NCI-H82 treated with DMSO at 0.1 percent for 48 hours (cell line): ENCODE measurements around the gene AHRR.

ENCODE experiments used
- DNase-seq: peaks from one replicate; lab custom pipeline; 2025; ENCODE audit not compliant: unreplicated experiment; lab: John Stamatoyannopoulos, UW

Gene AHRR

GRCh38 chr5:344668-345067 is 23.2 kb downstream of the AHRR start:
- no peak for DNase-seq

- DNase-seq = no peak
These were observed 24.1 kb downstream of the AHRR start for GRCh38 chr5:345404-346195.

GRCh38 chr5:346229-346935 is 24.9 kb downstream of the AHRR start:
- DNase-seq = no peak

- no peak for DNase-seq
These were observed 26.3 kb downstream of the AHRR start for GRCh38 chr5:347712-348284.

GRCh38 chr5:348726-349125 is 27.2 kb downstream of the AHRR start:
- no peak for DNase-seq

GRCh38 chr5:350355-350754 is 28.8 kb downstream of the AHRR start:
- DNase-seq = no peak

- DNase-seq = no peak
These were observed 29.8 kb downstream of the AHRR start for GRCh38 chr5:351084-351920.

GRCh38 chr5:351921-352245 is 30.4 kb downstream of the AHRR start:
- DNase-seq = no peak

GRCh38 chr5:352639-353611 is 31.4 kb downstream of the AHRR start:
- no peak for DNase-seq

- DNase-seq = no peak
These were observed 32.4 kb downstream of the AHRR start for GRCh38 chr5:353612-354580.

GRCh38 chr5:354581-355378 is 33.3 kb downstream of the AHRR start:
- DNase-seq = no peak

- no peak for DNase-seq
These were observed 33.9 kb downstream of the AHRR start for GRCh38 chr5:355379-355935.

- no peak for DNase-seq
These were observed 34.4 kb downstream of the AHRR start for GRCh38 chr5:355958-356357.

GRCh38 chr5:359301-359897 is 37.9 kb downstream of the AHRR start:
- no peak for DNase-seq

- DNase-seq = no peak
These were observed 38.9 kb downstream of the AHRR start for GRCh38 chr5:360257-361027.

GRCh38 chr5:362189-362588 is 40.7 kb downstream of the AHRR start:
- DNase-seq = no peak
